IMR-90 (cell line): ENCODE results near the gene BRINP1. TPM values are rescaled to one million over a fixed set of nuclear protein-coding genes. Genes with fewer than 3 reads are reported as not detected.

Experiments
- ATAC-seq: fragments of 200-7000 bp; cut with Tn5 transposase; 2 replicates; pipeline ENCODE4 v1.9.1; 2020; ENCODE audit warnings: low read depth, mild to moderate bottlenecking, moderate library complexity
- BruUV-seq: library from RNA; stranded (reverse); fragments of 400-500 nt; replicated peaks from 2 replicates; lab custom pipeline; 2021; lab: Mats Ljungman, UMichigan
- CTCF ChIA-PET: fragments of 300-600 bp; formaldehyde crosslinking; extraction: SDS; loops from one replicate; lab custom pipeline; 2021; ENCODE audit warnings: antibody characterized with exemption; lab: Yijun Ruan, JAX
- POLR2A ChIA-PET: fragments of 300-600 bp; sonication (Branson Sonifier 250); formaldehyde crosslinking; loops from one replicate; lab custom pipeline; 2022; ENCODE audit warnings: antibody characterized with exemption; ENCODE audit not compliant: unreplicated experiment; lab: Charles Lee
- DNase-seq: peaks from one replicate; pipeline ENCODE4 v3.0.0; 2013
- H2AFZ ChIP-seq: replicated peaks from 2 replicates; pipeline ENCODE3; 2013; ENCODE audit warnings: low read length, mild to moderate bottlenecking; ENCODE audit not compliant: poor library complexity
- H2AK5ac ChIP-seq: 2 replicates; pipeline ENCODE4 v1.6.1; 2013; ENCODE audit warnings: low read depth, low read length, inconsistent platforms
- H2AK9ac ChIP-seq: replicated peaks from 2 replicates; pipeline ENCODE3; 2013; ENCODE audit warnings: mild to moderate bottlenecking, low read depth, low read length, moderate library complexity; ENCODE audit not compliant: poor library complexity
- H2BK120ac ChIP-seq: 2 replicates; pipeline ENCODE4 v1.6.1; 2013; ENCODE audit warnings: low read depth, low read length, inconsistent platforms
- H2BK15ac ChIP-seq: 3 replicates; pipeline ENCODE4 v1.6.1; 2013; ENCODE audit warnings: low read depth, low read length, inconsistent platforms
- H2BK20ac ChIP-seq: 2 replicates; pipeline ENCODE4 v1.6.1; 2013; ENCODE audit warnings: low read depth, mild to moderate bottlenecking, inconsistent platforms, low read length, moderate library complexity
- H2BK5ac ChIP-seq: 2 replicates; pipeline ENCODE4 v1.6.1; 2013; ENCODE audit warnings: mild to moderate bottlenecking, low read depth, low read length, inconsistent platforms; ENCODE audit not compliant: poor library complexity, severe bottlenecking
- H3K14ac ChIP-seq: replicated peaks from 2 replicates; pipeline ENCODE4 v1.6.1; 2013; ENCODE audit warnings: low read depth, low read length, inconsistent platforms
- H3K18ac ChIP-seq: 2 replicates; pipeline ENCODE4 v1.6.1; 2013; ENCODE audit warnings: low read depth, low read length, control low read depth
- H3K23ac ChIP-seq: 2 replicates; pipeline ENCODE4 v1.6.1; 2013; ENCODE audit warnings: low read depth, low read length, inconsistent platforms
- H3K27ac ChIP-seq: 2 replicates; pipeline ENCODE4 v1.5.1; 2013; ENCODE audit warnings: mild to moderate bottlenecking, control low read depth, low read length; ENCODE audit not compliant: insufficient read depth
- H3K27me3 ChIP-seq: 2 replicates; pipeline ENCODE4 v1.6.1; 2013; ENCODE audit warnings: low read length; ENCODE audit not compliant: control insufficient read depth, insufficient read depth
- H3K36me3 ChIP-seq: 2 replicates; pipeline ENCODE4 v1.6.1; 2013; ENCODE audit warnings: low read length, mixed read lengths; ENCODE audit not compliant: control insufficient read depth, insufficient read depth
- H3K4ac ChIP-seq: 2 replicates; pipeline ENCODE4 v1.6.1; 2013; ENCODE audit warnings: low read depth, low read length, inconsistent platforms
- H3K4me1 ChIP-seq: 2 replicates; pipeline ENCODE4 v1.6.1; 2013; ENCODE audit warnings: low read length, mixed read lengths; ENCODE audit not compliant: control insufficient read depth, insufficient read depth
- H3K4me2 ChIP-seq: 2 replicates; pipeline ENCODE4 v1.6.1; 2013; ENCODE audit warnings: low read depth, mild to moderate bottlenecking, control low read depth, low read length, moderate library complexity
- H3K4me3 ChIP-seq: 2 replicates; pipeline ENCODE4 v1.5.1; 2013; ENCODE audit warnings: low read depth, mild to moderate bottlenecking, control low read depth, low read length, moderate library complexity; ENCODE audit not compliant: insufficient read depth
- H3K56ac ChIP-seq: 2 replicates; pipeline ENCODE4 v1.6.1; 2013; ENCODE audit warnings: low read length, inconsistent platforms; ENCODE audit not compliant: insufficient read depth; ENCODE audit errors: extremely low read depth
- H3K79me1 ChIP-seq, 2 experiments: 2 replicates each; pipeline ENCODE4 v1.6.1; 2013; ENCODE audit warnings: low read length in 2 of 2, inconsistent platforms in 1 of 2, low read depth in 1 of 2
- H3K9ac ChIP-seq: 2 replicates; pipeline ENCODE4 v1.6.1; 2013; ENCODE audit warnings: low read depth, low read length, control low read depth
- H3K9me1 ChIP-seq: 2 replicates; pipeline ENCODE4 v1.6.1; 2013; ENCODE audit warnings: low read length, inconsistent platforms; ENCODE audit not compliant: insufficient read depth
- H3K9me3 ChIP-seq: 2 replicates; pipeline ENCODE4 v1.6.1; 2013; ENCODE audit warnings: low read length; ENCODE audit not compliant: control insufficient read depth, insufficient read depth
- H4K20me1 ChIP-seq: 2 replicates; pipeline ENCODE4 v1.6.1; 2013; ENCODE audit warnings: low read length, inconsistent platforms; ENCODE audit not compliant: insufficient read depth
- H4K5ac ChIP-seq: 2 replicates; pipeline ENCODE4 v1.6.1; 2013; ENCODE audit warnings: mild to moderate bottlenecking, low read depth, low read length, control low read depth
- H4K8ac ChIP-seq, 2 experiments: 2 replicates each; pipeline ENCODE4 v1.6.1; 2013; ENCODE audit warnings: low read depth in 2 of 2, low read length in 2 of 2, control low read depth in 1 of 2, inconsistent platforms in 1 of 2
- H4K91ac ChIP-seq: 2 replicates; pipeline ENCODE4 v1.6.1; 2013; ENCODE audit warnings: low read depth, low read length, inconsistent platforms; ENCODE audit not compliant: insufficient read depth
- FOS ChIP-seq: fragments of 150-350 bp; IDR thresholded peaks from 2 replicates; pipeline ENCODE4 v1.6.1; 2016; ENCODE audit warnings: low read depth, low read length
- POLR2A ChIP-seq: IDR thresholded peaks from 2 replicates; pipeline ENCODE4 v1.6.1; 2012; ENCODE audit warnings: mild to moderate bottlenecking, low read depth, low read length
- RAD21 ChIP-seq: IDR thresholded peaks from 2 replicates; pipeline ENCODE4 v1.6.1; 2012; ENCODE audit warnings: low read length, improper control_type of control experiment
- WGBS, 2 experiments: methylation state at CpG; one replicate each; pipeline versions ENCODE4 v1.1.5 to v1.1.7; 2013; ENCODE audit warnings: missing lambda C conversion rate in 2 of 2; ENCODE audit not compliant: insufficient read length in 1 of 2; ENCODE audit errors: extremely low coverage in 2 of 2; 5-methylcytosine and 5-hydroxymethylcytosine counted together
- dilution Hi-C: fragments of 300-500 bp; cut with HindIII; formaldehyde crosslinking; loops from one replicate; pipeline ENCODE4 v1.14.3; 2018; ENCODE audit warnings: low sequenced_read_pairs; ENCODE audit not compliant: unreplicated experiment
- in situ Hi-C: fragments of 300-500 bp; cut with MboI; formaldehyde crosslinking; loops from 3 replicates; pipeline ENCODE4 v1.14.3; 2019; ENCODE audit warnings: low sequenced_read_pairs, inconsistent platforms, mixed read lengths
- intact Hi-C: fragments of 100-400 bp; cut with micrococcal nuclease; formaldehyde crosslinking; loops from 2 replicates; pipeline ENCODE4 v1.10.0; 2022
- polyA plus RNA-seq, 3 experiments: library from polyadenylated mRNA; depleted of rRNA; stranded (reverse); fragments of >200 nt; gene quantifications; 2 replicates each; pipeline ENCODE4 v1.2.3, GENCODE V29; 2012; ENCODE audit warnings: low replicate concordance in 1 of 3
- total RNA-seq: library from RNA; depleted of rRNA; stranded (reverse); fragments of >200 nt; gene quantifications from 2 replicates; pipeline ENCODE4 v1.2.3, GENCODE V29; 2012
- TF ChIP-seq, protein P1 (sequence below): fragments of 150-350 bp; IDR thresholded peaks from 2 replicates; pipeline ENCODE4 v1.6.1; 2017; ENCODE audit warnings: mild to moderate bottlenecking, antibody characterized with exemption, low read length, low read depth

The BRINP1 gene
- total and polyA plus RNA-seq, 2 of the 4 experiments (the other 2 are of a cell fraction), result under 0.01 TPM; not detected in 1

- CTCF ChIA-PET, result no interaction called here
- no peak overlapping the region for H4K5ac ChIP-seq
- no peak overlapping the region for H4K91ac ChIP-seq
- H3K4me3 ChIP-seq, result no peak overlapping the region
- H3K27me3 ChIP-seq, result no peaks in the 10 kb centered on the region
- no peaks in the 10 kb centered on the region for H3K9me1 ChIP-seq
- no peak overlapping the region for H3K18ac ChIP-seq
- no peak overlapping the region for H2BK120ac ChIP-seq
- no peak overlapping the region for H3K23ac ChIP-seq
- no peak overlapping the region for H2AK5ac ChIP-seq
- DNase-seq (no peak), ATAC-seq (no peak)
- no peak overlapping the region for H2BK15ac ChIP-seq
- WGBS, 2 experiments, result no CpG with 5 or more reads among the region's 4 CpGs
- H3K14ac ChIP-seq, result no peak overlapping the region
- no peak overlapping the region for H3K9ac ChIP-seq
- TF ChIP-seq, protein P1, sequence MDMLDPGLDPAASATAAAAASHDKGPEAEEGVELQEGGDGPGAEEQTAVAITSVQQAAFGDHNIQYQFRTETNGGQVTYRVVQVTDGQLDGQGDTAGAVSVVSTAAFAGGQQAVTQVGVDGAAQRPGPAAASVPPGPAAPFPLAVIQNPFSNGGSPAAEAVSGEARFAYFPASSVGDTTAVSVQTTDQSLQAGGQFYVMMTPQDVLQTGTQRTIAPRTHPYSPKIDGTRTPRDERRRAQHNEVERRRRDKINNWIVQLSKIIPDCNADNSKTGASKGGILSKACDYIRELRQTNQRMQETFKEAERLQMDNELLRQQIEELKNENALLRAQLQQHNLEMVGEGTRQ, result no peak
- no peak for TF ChIP-seq FOS
- no peak for TF ChIP-seq POLR2A
- TF ChIP-seq RAD21, result no peak
- H3K56ac ChIP-seq, result no peak overlapping the region
- no peak overlapping the region for H3K4ac ChIP-seq
- dilution Hi-C loops (no loop called here), intact Hi-C loops (no loop called here), in situ Hi-C loops (no loop called here)
- H4K20me1 ChIP-seq, result no peaks in the 10 kb centered on the region
- H3K27ac ChIP-seq, result no peak overlapping the region
- H4K8ac ChIP-seq, result no peak overlapping the region
- no peak overlapping the region for H2BK20ac ChIP-seq
- no peak overlapping the region for H2BK5ac ChIP-seq
- no peaks in the 10 kb centered on the region for H3K4me1 ChIP-seq
- no peak overlapping the region for H2AFZ ChIP-seq
- no peak overlapping the region for H2AK9ac ChIP-seq
- no TSS peak for BruUV-seq
- H3K36me3 ChIP-seq, result no peaks in the 10 kb centered on the region
- POLR2A ChIA-PET, result no interaction called here
- H3K4me2 ChIP-seq, result no peak overlapping the region
- no peaks in the 10 kb centered on the region for H3K79me1 ChIP-seq
- peaks cover 21% of the 10 kb centered on the region for H3K9me3 ChIP-seq
Measured at GRCh38 chr9:119250730-119251129, 118.5 kb downstream of the BRINP1 start.
